ENCODE results near the gene NRAS. TPM values are rescaled to one million over a fixed set of nuclear protein-coding genes. Genes with fewer than 3 reads are reported as not detected.

Gene NRAS
- total and polyA plus RNA-seq, 9 of the 15 experiments (the other 6 are each of a cell fraction or from before 2014, with no cell fraction given): 40.7 to 94.5 (median 75.4) TPM

- TF ChIP-seq ZBTB2 (IDR thresholded peaks at IDR 0.05) (peak; percentile 96), BRF1 (IDR thresholded peaks at IDR 0.05; ENCODE audit: borderline replicate concordance, extremely low read depth, insufficient read length) (no peak), NFATC3 (IDR thresholded peaks at IDR 0.05) (peak; percentile 19; the same call in 1 of the 2 replicates), MTA3 (IDR thresholded peaks at IDR 0.05; ENCODE audit: borderline replicate concordance) (peak; percentile 73; the same call in 1 of the 2 replicates), ZFPM2 (CRISPR knock-in tag; IDR thresholded peaks at IDR 0.05) (peak; percentile 72; the same call in 1 of the 2 replicates), SIN3B (IDR thresholded peaks at IDR 0.05; ENCODE audit: low read depth) (no peak), CHAMP1 (IDR thresholded peaks at IDR 0.05) (peak; percentile 68; the same call in 1 of the 2 replicates), ETS2 (tag; IDR thresholded peaks at IDR 0.05; ENCODE audit: borderline replicate concordance, poor library complexity, severe bottlenecking) (no peak), ZNF124 (CRISPR knock-in tag; IDR thresholded peaks at IDR 0.05) (no peak), ILF3 (IDR thresholded peaks at IDR 0.05; ENCODE audit: borderline replicate concordance) (no peak), ZNF121 (CRISPR knock-in tag; conservative IDR thresholded peaks at IDR 0.05) (no peak), HINFP (tag; conservative IDR thresholded peaks at IDR 0.05; ENCODE audit: low read depth) (no peak), NELFE (IDR thresholded peaks at IDR 0.05; ENCODE audit: insufficient read depth, insufficient read length) (no peak), CREBBP (IDR thresholded peaks at IDR 0.05; ENCODE audit: low read depth, low read length) (no peak), SMAD4 (CRISPR knock-in tag; conservative IDR thresholded peaks at IDR 0.05) (no peak), TBL1XR1 (IDR thresholded peaks at IDR 0.05; ENCODE audit: low read length in 2 of 2) (peak; percentile 38 to 69; a peak in 1 of 4 replicates), E2F6 (IDR thresholded peaks at IDR 0.05; ENCODE audit: borderline replicate concordance in 1 of 2, extremely low read depth in 1 of 2, insufficient read depth in 1 of 2, insufficient read length in 1 of 2, low read depth in 1 of 2, low read length in 1 of 2, poor library complexity in 1 of 2, severe bottlenecking in 1 of 2) (peak in 1 of 2 experiments; percentile 58), NFE2L1 (tag; IDR thresholded peaks at IDR 0.05; ENCODE audit: borderline replicate concordance, low read depth) (no peak), ESRRA (IDR thresholded peaks at IDR 0.05; ENCODE audit: borderline replicate concordance, low read depth) (peak; percentile 96)
Observed at GRCh38 chr1:114757455-114758255, 41.1 kb upstream of the NRAS start, which contains the start of gene CSDE1 (continued).
